ENCODE measurements around the gene TMEM9. TPM values are rescaled to one million over a fixed set of nuclear protein-coding genes. Genes with fewer than 3 reads are reported as not detected.

Gene TMEM9
- total RNA-seq, 2 donors from 2014 or later = 131 to 164 TPM

DNA sequence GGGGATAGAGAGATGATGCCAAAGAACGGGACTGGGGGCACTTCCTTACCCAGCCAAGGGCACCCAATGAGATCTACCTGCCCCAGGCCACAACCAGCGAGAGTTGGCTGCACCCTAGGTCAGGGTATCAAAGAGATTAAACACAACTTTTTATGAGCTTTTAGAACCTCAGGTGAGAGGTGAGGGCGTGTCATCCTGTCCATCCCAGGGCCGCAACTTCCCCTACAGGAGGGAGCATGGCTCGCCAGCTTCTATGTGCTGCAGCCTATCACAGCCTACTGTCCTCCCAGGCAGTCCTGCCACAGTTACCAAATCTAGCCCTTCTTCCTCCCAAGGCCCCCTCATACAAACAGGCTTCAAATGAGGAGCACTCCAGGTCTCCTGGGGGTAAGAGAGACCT, 12.9 kb downstream of the TMEM9 start:
- no peaks in the 10 kb centered on the region for H3K27me3 ChIP-seq (replicated peaks; ENCODE audit: insufficient read depth)
- no peaks in the 10 kb centered on the region for H3K9me3 ChIP-seq
- TF ChIP-seq, protein P1, sequence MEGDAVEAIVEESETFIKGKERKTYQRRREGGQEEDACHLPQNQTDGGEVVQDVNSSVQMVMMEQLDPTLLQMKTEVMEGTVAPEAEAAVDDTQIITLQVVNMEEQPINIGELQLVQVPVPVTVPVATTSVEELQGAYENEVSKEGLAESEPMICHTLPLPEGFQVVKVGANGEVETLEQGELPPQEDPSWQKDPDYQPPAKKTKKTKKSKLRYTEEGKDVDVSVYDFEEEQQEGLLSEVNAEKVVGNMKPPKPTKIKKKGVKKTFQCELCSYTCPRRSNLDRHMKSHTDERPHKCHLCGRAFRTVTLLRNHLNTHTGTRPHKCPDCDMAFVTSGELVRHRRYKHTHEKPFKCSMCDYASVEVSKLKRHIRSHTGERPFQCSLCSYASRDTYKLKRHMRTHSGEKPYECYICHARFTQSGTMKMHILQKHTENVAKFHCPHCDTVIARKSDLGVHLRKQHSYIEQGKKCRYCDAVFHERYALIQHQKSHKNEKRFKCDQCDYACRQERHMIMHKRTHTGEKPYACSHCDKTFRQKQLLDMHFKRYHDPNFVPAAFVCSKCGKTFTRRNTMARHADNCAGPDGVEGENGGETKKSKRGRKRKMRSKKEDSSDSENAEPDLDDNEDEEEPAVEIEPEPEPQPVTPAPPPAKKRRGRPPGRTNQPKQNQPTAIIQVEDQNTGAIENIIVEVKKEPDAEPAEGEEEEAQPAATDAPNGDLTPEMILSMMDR (IDR thresholded peaks at IDR 0.05) = no peak
- TF ChIP-seq POLR2A (IDR thresholded peaks at IDR 0.05) (no peak), POLR2AphosphoS5 (IDR thresholded peaks at IDR 0.05) (no peak)
- DNase-seq (ENCODE audit: low spot score) = no peak
- intact Hi-C loops (cut with DNase I) = no loop called here
- no peaks in the 10 kb centered on the region for H3K4me1 ChIP-seq (replicated peaks)
- WGBS = 98% methylated on average over 5 of the region's 5 CpGs
- peaks cover 2 to 27% of the 10 kb centered on the region in 2 donors for H3K36me3 ChIP-seq
- H3K27ac ChIP-seq = no peak overlapping the region
- no peak overlapping the region for H3K4me3 ChIP-seq

DNA sequence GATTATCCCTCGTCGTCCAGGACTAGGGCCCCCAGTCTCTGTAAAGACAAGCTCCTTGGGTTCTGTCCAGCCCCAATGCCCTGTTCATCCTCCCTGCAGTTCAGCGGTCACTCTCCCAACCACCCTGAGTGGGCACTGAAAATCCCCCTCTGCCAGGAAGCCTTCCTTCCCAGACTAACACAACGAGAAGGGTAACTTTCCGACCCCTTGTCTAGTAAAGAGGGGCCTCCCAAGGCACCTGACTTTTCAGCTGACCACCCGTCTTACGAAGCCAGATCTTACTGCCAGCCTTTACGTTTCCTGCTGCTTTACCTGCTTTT, 13.4 kb downstream of the TMEM9 start:
- WGBS = 85% methylated on average over 8 of the region's 8 CpGs
- Histone ChIP-seq H3K27me3 (replicated peaks; ENCODE audit: insufficient read depth) (no peaks in the 10 kb centered on the region), H3K9me3 (no peaks in the 10 kb centered on the region), H3K4me3 (no peak overlapping the region), H3K36me3 (peaks cover 2 to 24% of the 10 kb centered on the region in 2 donors), H3K27ac (no peak overlapping the region), H3K4me1 (replicated peaks) (no peaks in the 10 kb centered on the region)
- intact Hi-C loops (cut with DNase I) = no loop called here
- DNase-seq (ENCODE audit: low spot score) = no peak
- TF ChIP-seq, protein P1 (IDR thresholded peaks at IDR 0.05) = no peak
- TF ChIP-seq POLR2A (IDR thresholded peaks at IDR 0.05) (no peak), POLR2AphosphoS5 (IDR thresholded peaks at IDR 0.05) (no peak)

DNA sequence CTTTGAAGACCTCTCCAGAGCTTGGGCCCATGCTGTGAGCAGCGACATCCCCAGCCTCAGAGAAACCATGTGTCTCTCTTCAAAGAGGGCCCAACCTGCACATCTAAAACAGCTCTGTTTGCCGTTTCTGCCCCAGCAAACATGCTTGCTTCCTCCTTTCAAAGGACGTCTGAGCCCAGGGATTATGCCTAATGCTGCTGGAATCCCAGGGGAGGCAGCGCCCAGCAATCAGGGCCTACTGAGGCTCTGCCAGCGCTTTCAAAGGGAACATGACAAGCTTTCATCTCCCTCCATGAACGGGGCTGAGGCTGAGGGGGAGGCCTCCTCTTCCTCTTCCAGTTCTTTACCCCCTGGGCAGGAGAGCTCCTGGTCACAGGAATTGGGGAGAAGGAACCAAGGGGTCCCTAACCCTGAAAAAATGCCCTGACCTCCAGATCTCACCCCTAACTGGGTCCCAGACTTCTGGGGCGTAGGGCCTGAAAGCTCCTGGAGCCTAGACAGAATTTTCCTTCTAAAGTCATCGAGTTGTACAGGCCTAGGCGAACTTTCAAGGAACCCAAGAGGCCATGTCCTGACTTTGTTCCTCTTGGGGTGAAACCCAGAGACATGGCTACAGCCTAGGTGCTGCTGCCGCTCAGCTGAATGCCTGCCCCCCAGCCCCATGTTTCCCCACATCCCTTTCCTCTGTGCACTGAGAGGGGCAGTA, 13.9 kb downstream of the TMEM9 start:
- no peaks in the 10 kb centered on the region for H3K27me3 ChIP-seq (replicated peaks; ENCODE audit: insufficient read depth)
- no peak overlapping the region for H3K4me3 ChIP-seq
- no peak for DNase-seq (ENCODE audit: low spot score)
- 76% methylated on average over 10 of the region's 10 CpGs for WGBS
- TF ChIP-seq POLR2A (IDR thresholded peaks at IDR 0.05) (no peak), POLR2AphosphoS5 (IDR thresholded peaks at IDR 0.05) (no peak)
- TF ChIP-seq, protein P1 (IDR thresholded peaks at IDR 0.05) = no peak
- H3K27ac ChIP-seq = no peak overlapping the region
- no peaks in the 10 kb centered on the region for H3K9me3 ChIP-seq
- intact Hi-C loops (cut with DNase I) = no loop called here
- no peaks in the 10 kb centered on the region for H3K4me1 ChIP-seq (replicated peaks)
- H3K36me3 ChIP-seq = peaks cover 2 to 21% of the 10 kb centered on the region in 2 donors

DNA sequence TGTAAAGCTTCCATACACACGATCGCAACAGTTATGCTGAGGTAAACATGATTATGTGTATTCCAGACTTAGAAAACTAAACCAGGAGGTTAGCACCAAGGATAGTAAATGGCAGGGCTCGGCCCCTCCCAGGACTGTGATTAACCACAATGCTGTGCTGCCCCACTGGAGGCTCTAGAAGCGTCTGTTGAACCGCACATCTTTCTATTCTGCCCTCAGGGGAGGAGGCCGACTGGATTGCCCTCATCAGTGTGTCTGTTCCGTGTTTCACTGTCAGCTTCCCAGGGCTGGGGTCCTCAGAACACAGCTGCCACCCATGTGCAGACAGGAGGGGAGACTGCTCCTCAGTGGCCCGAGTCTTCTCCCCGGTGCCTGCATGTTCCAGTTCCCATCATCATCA, 14.5 kb downstream of the TMEM9 start:
- no peak for TF ChIP-seq POLR2AphosphoS5 (IDR thresholded peaks at IDR 0.05)
- TF ChIP-seq, protein P1 (IDR thresholded peaks at IDR 0.05) = no peak
- TF ChIP-seq POLR2A (IDR thresholded peaks at IDR 0.05) = no peak
- intact Hi-C loops (cut with DNase I) = no loop called here
- Histone ChIP-seq H3K4me3 (no peak overlapping the region), H3K9me3 (no peaks in the 10 kb centered on the region), H3K27ac (no peak overlapping the region), H3K4me1 (replicated peaks) (no peaks in the 10 kb centered on the region), H3K27me3 (replicated peaks; ENCODE audit: insufficient read depth) (no peaks in the 10 kb centered on the region), H3K36me3 (peaks cover 2 to 16% of the 10 kb centered on the region in 2 donors)
- 86% methylated on average over 9 of the region's 9 CpGs for WGBS
- DNase-seq (ENCODE audit: low spot score) = no peak

DNA sequence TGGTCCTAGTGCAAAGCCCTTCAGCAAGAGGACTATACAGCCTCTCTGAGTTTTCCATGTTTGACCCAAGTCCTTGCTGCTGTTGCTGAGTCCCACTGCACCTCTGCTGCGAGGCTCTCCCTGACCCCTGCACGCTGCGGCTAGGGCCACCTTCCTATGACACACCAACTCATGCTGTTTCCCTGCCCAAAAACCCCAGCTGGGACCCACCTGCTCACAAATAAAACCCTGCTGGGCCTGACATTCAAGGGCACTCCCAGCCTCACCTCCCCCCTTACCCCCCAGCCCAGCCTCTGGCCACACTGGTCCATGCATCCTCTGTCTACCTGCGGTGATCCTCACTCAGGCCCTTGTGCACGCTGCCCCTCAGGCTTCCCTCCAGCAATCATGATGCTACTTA, 15.0 kb downstream of the TMEM9 start:
- TF ChIP-seq POLR2A (IDR thresholded peaks at IDR 0.05) (no peak), POLR2AphosphoS5 (IDR thresholded peaks at IDR 0.05) (no peak)
- TF ChIP-seq, protein P1 (IDR thresholded peaks at IDR 0.05) = no peak
- no peaks in the 10 kb centered on the region for H3K27me3 ChIP-seq (replicated peaks; ENCODE audit: insufficient read depth)
- H3K36me3 ChIP-seq = peaks cover 0 to 11% of the 10 kb centered on the region in 2 donors
- 97% methylated on average over 5 of the region's 5 CpGs for WGBS
- DNase-seq (ENCODE audit: low spot score) = no peak
- H3K27ac ChIP-seq = no peak overlapping the region
- no peaks in the 10 kb centered on the region for H3K9me3 ChIP-seq
- intact Hi-C loops (cut with DNase I) = no loop called here
- no peaks in the 10 kb centered on the region for H3K4me1 ChIP-seq (replicated peaks)
- no peak overlapping the region for H3K4me3 ChIP-seq
